PC-3 (cell line): ENCODE measurements around the gene PCSK2. TPM values are rescaled to one million over a fixed set of nuclear protein-coding genes. Genes with fewer than 3 reads are reported as not detected.

Source experiments
- ATAC-seq: fragments of 200-7000 bp; cut with Tn5 transposase; 2 replicates; pipeline ENCODE4 v1.9.1; 2020; ENCODE audit warnings: mild to moderate bottlenecking, moderate library complexity
- BruUV-seq: library from RNA; stranded (reverse); fragments of 400-500 nt; replicated peaks from 2 replicates; lab custom pipeline; 2021; lab: Mats Ljungman, UMichigan
- CTCF ChIA-PET: fragments of 300-600 bp; sonication (Branson Sonifier 250); formaldehyde crosslinking; loops from one replicate; lab custom pipeline; 2022; ENCODE audit warnings: antibody characterized with exemption; lab: Charles Lee
- POLR2A ChIA-PET: fragments of 300-600 bp; sonication (Branson Sonifier 250); formaldehyde crosslinking; loops from one replicate; lab custom pipeline; 2022; ENCODE audit warnings: antibody characterized with exemption; ENCODE audit not compliant: unreplicated experiment; lab: Charles Lee
- DNase-seq: peaks from one replicate; pipeline ENCODE4 v3.0.0-alpha.2; 2015
- H2AFZ ChIP-seq: fragments of 300-600 bp; sonication (generic); 2 replicates; pipeline ENCODE4 v1.6.0; 2016; ENCODE audit warnings: antibody characterized with exemption, low read length
- H3F3A ChIP-seq: fragments of 300-600 bp; sonication (generic); one replicate; pipeline ENCODE4 v1.6.0; 2017; ENCODE audit warnings: antibody characterized with exemption, low read length, control low read depth, mild to moderate bottlenecking; ENCODE audit not compliant: unreplicated experiment
- H3K27ac ChIP-seq: fragments of 300-600 bp; sonication (generic); 2 replicates; pipeline ENCODE4 v1.5.1; 2016; ENCODE audit warnings: mild to moderate bottlenecking, low read length
- H3K27me3 ChIP-seq: fragments of 300-600 bp; sonication (generic); 2 replicates; pipeline ENCODE4 v1.6.1; 2016; ENCODE audit warnings: low read length, mixed read lengths
- H3K36me3 ChIP-seq: fragments of 300-600 bp; sonication (generic); 2 replicates; pipeline ENCODE4 v1.6.1; 2016; ENCODE audit warnings: low read depth, mixed run types, low read length, mixed read lengths
- H3K4me1 ChIP-seq: fragments of 300-600 bp; sonication (generic); 2 replicates; pipeline ENCODE4 v1.5.1; 2016; ENCODE audit warnings: low read length; ENCODE audit not compliant: insufficient read depth
- H3K4me2 ChIP-seq: fragments of 300-600 bp; sonication (generic); 2 replicates; pipeline ENCODE4 v1.6.0; 2016; ENCODE audit warnings: low read length
- H3K4me3 ChIP-seq: fragments of 300-600 bp; sonication (generic); 2 replicates; pipeline ENCODE4 v1.5.1; 2016; ENCODE audit warnings: mild to moderate bottlenecking, low read length, mixed read lengths
- H3K79me2 ChIP-seq: fragments of 300-600 bp; sonication (generic); 2 replicates; pipeline ENCODE4 v1.6.1; 2017; ENCODE audit warnings: low read length, mixed read lengths
- H3K9ac ChIP-seq: fragments of 300-600 bp; sonication (generic); 2 replicates; pipeline ENCODE4 v1.6.0; 2016; ENCODE audit warnings: mild to moderate bottlenecking, low read length
- H3K9me2 ChIP-seq: fragments of 300-600 bp; sonication (generic); replicated peaks from 2 replicates; pipeline ENCODE4 v1.6.1; 2016; ENCODE audit warnings: mixed run types, low read length, mixed read lengths
- H3K9me3 ChIP-seq: fragments of 300-600 bp; sonication (generic); 2 replicates; pipeline ENCODE4 v1.6.1; 2016; ENCODE audit warnings: low read length, mixed read lengths
- H4K20me1 ChIP-seq: fragments of 300-600 bp; sonication (generic); 2 replicates; pipeline ENCODE4 v1.6.1; 2016; ENCODE audit warnings: low read length, mixed read lengths
- EZH2 ChIP-seq: fragments of 300-600 bp; sonication (generic); IDR thresholded peaks from one replicate; pipeline ENCODE4 v1.6.1; 2017; ENCODE audit warnings: antibody characterized with exemption, mild to moderate bottlenecking, low read length; ENCODE audit not compliant: unreplicated experiment
- EZH2phosphoT487 ChIP-seq: fragments of 300-600 bp; sonication (generic); IDR thresholded peaks from 2 replicates; pipeline ENCODE4 v1.6.1; 2018; ENCODE audit warnings: mild to moderate bottlenecking, antibody characterized with exemption, low read length, borderline replicate concordance
- intact Hi-C: fragments of 100-400 bp; cut with micrococcal nuclease; formaldehyde crosslinking; loops from 2 replicates; pipeline ENCODE4 v1.9.0; 2023
- total RNA-seq: library from RNA; depleted of rRNA; stranded (reverse); fragments of >200 nt; gene quantifications from 2 replicates; pipeline ENCODE4 v1.2.3, GENCODE V29; 2014
- TF ChIP-seq, protein P1 (sequence below): fragments of 300-600 bp; sonication (generic); conservative IDR thresholded peaks from 2 replicates; pipeline ENCODE4 v1.5.1; 2017; ENCODE audit warnings: antibody characterized with exemption, low read depth, mild to moderate bottlenecking, low read length

PCSK2 gene
- total RNA-seq, 1 experiment from 2014 or later = not detected

GRCh38 chr20:17343091-17343490, 116.3 kb downstream of the PCSK2 start:
- no TSS peak for BruUV-seq

DNA sequence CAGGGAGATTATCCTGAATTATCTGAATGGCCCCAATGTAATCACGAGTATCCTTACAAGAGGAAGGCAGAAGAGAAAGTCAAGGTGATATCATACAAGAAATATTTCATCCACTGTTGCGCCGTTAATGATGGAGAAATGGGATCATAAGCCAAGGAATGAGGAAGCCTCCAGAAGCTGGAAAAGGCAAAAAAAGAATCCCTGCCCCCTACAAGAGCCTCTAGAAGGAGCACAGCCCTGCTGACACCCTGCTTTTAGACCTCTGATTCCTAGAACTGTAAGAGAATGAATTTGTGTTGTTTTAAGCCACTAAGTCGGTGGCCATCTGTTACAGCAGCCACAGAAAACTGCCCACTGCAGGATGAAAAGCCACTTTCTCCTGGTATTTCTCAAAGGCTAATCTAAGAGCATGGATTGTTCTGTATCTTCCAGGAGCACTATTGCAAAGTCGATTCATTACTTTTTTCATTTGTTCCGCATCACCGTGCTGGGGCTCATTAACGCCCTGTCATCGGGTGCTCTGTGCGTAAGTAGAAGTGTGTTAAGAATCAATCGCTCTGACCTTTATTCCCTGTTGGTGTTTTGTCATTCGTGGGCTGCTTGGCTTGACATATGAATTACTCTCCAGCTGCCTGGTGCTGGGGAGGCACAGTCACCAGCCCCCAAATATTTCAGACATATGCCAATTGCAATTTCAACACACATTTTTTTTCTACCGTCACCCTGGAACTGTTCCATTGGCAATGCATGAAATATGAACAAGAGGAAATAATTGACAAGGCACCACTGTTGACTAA, 117.0 kb downstream of the PCSK2 start:
- no TSS peak for BruUV-seq
- H3K9me2 ChIP-seq = no peaks in the 10 kb centered on the region
- POLR2A ChIA-PET = no interaction called here
- no peak overlapping the region for H3K4me3 ChIP-seq
- H3K36me3 ChIP-seq = no peaks in the 10 kb centered on the region
- no peaks in the 10 kb centered on the region for H3F3A ChIP-seq
- ATAC-seq (no peak), DNase-seq (no peak)
- no peak overlapping the region for H3K9ac ChIP-seq
- TF ChIP-seq EZH2phosphoT487 (no peak), EZH2 (no peak)
- TF ChIP-seq, protein P1, sequence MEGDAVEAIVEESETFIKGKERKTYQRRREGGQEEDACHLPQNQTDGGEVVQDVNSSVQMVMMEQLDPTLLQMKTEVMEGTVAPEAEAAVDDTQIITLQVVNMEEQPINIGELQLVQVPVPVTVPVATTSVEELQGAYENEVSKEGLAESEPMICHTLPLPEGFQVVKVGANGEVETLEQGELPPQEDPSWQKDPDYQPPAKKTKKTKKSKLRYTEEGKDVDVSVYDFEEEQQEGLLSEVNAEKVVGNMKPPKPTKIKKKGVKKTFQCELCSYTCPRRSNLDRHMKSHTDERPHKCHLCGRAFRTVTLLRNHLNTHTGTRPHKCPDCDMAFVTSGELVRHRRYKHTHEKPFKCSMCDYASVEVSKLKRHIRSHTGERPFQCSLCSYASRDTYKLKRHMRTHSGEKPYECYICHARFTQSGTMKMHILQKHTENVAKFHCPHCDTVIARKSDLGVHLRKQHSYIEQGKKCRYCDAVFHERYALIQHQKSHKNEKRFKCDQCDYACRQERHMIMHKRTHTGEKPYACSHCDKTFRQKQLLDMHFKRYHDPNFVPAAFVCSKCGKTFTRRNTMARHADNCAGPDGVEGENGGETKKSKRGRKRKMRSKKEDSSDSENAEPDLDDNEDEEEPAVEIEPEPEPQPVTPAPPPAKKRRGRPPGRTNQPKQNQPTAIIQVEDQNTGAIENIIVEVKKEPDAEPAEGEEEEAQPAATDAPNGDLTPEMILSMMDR = no peak
- no peaks in the 10 kb centered on the region for H3K4me1 ChIP-seq
- H3K79me2 ChIP-seq = no peaks in the 10 kb centered on the region
- intact Hi-C loops = no loop called here
- CTCF ChIA-PET = no interaction called here
- H3K27me3 ChIP-seq = peaks cover 97% of the 10 kb centered on the region
- H3K4me2 ChIP-seq = no peak overlapping the region
- H3K27ac ChIP-seq = no peak overlapping the region
- H3K9me3 ChIP-seq = no peaks in the 10 kb centered on the region
- no peak overlapping the region for H2AFZ ChIP-seq
- no peaks in the 10 kb centered on the region for H4K20me1 ChIP-seq

More at GRCh38 chr20:17343091-17343490, 116.3 kb downstream of the PCSK2 start:
- no peak overlapping the region for H2AFZ ChIP-seq
- H3K27me3 ChIP-seq = peaks cover 97% of the 10 kb centered on the region
- H3K4me2 ChIP-seq = no peak overlapping the region
- no peak overlapping the region for H3K4me3 ChIP-seq
- ChIA-PET POLR2A (no interaction called here), CTCF (no interaction called here)
- no peaks in the 10 kb centered on the region for H3K9me3 ChIP-seq
- H3K4me1 ChIP-seq = no peaks in the 10 kb centered on the region
- no peak overlapping the region for H3K9ac ChIP-seq
- H3F3A ChIP-seq = no peaks in the 10 kb centered on the region
- no peak for DNase-seq
- no peak overlapping the region for H3K27ac ChIP-seq
- no peaks in the 10 kb centered on the region for H4K20me1 ChIP-seq
- no peaks in the 10 kb centered on the region for H3K9me2 ChIP-seq
- intact Hi-C loops = no loop called here
- H3K36me3 ChIP-seq = no peaks in the 10 kb centered on the region
- TF ChIP-seq EZH2 (no peak), EZH2phosphoT487 (no peak)
- TF ChIP-seq, protein P1 = no peak
- no peaks in the 10 kb centered on the region for H3K79me2 ChIP-seq
- no peak for ATAC-seq

DNA sequence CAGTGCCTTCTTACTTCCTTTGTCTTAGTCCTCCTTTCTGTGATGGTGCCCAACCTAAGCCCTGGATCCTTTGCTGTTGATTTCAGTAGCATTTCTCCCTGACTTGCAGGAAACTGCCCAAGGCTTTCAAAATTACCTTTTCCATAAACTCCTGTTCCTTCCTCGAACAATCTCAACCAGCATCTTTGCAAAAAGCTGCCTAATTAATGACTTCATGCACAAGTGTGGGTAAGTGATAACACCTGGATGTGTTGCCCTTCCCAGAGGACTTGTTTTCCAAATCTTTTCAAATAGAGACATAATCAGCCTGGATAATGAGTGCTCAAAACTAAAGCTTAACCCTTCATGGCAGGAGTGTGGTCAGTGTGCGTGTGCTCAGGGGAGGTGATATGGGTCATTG, 118.0 kb downstream of the PCSK2 start:
- Histone ChIP-seq H3K27ac (no peak overlapping the region), H3K27me3 (peaks cover 97% of the 10 kb centered on the region), H3K4me2 (no peak overlapping the region), H3K4me3 (no peak overlapping the region), H4K20me1 (no peaks in the 10 kb centered on the region), H2AFZ (no peak overlapping the region), H3F3A (no peaks in the 10 kb centered on the region), H3K36me3 (no peaks in the 10 kb centered on the region), H3K9me3 (no peaks in the 10 kb centered on the region), H3K9ac (no peak overlapping the region), H3K9me2 (no peaks in the 10 kb centered on the region), H3K79me2 (no peaks in the 10 kb centered on the region), H3K4me1 (no peaks in the 10 kb centered on the region)
- intact Hi-C loops = no loop called here
- no peak for DNase-seq
- ChIA-PET POLR2A (no interaction called here), CTCF (no interaction called here)
- ATAC-seq = no peak
- TF ChIP-seq EZH2phosphoT487 = no peak
- TF ChIP-seq EZH2 = no peak
- TF ChIP-seq, protein P1 = no peak
- no TSS peak for BruUV-seq
